SKM-1 (cell line): ENCODE data around the gene SLC29A1.

Source experiments
- DNase-seq: peaks from one replicate; lab custom pipeline; 2025; ENCODE audit not compliant: unreplicated experiment; lab: John Stamatoyannopoulos, UW

The SLC29A1 gene

GRCh38 chr6:44277763-44278162, 54.4 kb downstream of the SLC29A1 start:
- DNase-seq: no peak

- no peak for DNase-seq
These were observed 54.9 kb downstream of the SLC29A1 start for GRCh38 chr6:44278315-44278714.

- DNase-seq: no peak
These were observed 55.6 kb downstream of the SLC29A1 start for GRCh38 chr6:44278774-44279697.
